ENCODE measurements around the gene KHDRBS2.

KHDRBS2 gene

DNA sequence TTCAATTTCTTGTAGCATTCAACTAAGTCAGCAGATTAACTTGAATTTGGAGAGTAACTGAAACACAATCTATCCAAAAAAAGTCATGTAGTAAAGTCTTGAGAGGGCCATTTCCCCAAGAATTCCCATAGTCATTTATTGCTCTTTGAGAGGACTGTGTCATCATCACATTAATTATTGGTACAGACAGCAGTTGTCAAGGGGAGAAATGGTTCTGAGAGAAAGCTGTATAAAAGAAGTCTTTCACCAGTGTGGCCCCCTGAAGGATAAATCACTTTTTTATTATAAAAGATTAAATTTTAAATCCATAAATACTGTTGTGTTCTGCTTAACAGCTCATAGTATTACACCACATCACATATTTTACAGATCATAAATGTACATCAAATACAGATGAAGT, 111.5 kb downstream of the KHDRBS2 start:
- DNase-seq: no peak

DNA sequence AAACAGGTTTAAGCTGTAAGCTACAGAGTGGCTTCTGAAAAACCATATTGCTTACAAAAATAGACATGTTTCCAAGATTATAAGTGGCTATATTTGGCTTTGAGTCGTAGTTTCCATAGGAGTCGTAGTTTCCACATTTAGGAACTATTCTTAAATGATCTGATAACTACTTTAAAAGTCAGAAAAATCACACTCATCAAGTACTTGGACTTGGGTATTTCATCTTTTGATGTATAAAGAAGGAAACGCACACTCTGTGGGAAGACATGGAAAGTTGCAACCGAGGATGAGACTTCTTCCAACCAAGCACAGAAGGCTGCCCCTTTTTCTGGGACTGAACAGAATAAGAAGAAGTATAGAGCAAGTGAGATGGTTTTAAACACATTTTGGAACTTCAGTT, 118.3 kb downstream of the KHDRBS2 start:
- no peak for DNase-seq

DNA sequence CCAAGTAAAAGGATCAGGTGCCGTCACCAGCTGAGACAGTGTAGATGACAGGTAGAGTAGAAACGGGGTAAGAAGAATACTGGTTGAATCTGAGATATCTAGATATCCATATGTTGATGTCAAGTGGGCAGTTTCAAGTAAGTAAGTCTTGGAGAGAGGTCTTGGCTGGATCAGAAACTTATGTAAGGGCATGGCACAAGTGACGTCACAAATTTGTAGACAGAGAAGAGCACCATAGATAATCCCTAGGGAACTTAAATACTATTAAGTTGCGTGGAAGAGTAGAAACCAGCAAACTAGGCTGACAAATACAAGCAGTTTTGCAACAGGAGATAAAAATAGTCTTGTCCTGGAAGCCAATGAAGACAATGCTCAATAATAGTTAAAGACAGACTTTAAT, 123.2 kb downstream of the KHDRBS2 start:
- DNase-seq: no peak

DNA sequence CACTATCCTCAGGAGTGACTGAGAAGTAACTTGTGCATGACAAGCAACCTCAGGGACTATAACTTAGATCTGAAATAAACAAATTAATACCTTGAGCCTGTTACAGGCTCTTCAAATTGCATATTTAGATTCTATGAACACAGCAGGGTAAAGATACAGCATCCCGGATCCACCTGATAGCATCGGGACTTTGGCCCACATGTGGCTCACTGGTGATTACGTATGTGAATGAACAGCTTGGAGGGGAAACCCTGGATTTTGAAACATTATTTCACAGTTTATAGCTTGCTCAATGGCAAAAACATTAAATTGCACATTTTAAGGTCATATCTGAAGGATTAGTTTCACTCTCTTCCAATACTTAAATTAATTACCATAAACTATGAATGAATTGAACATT, 133.2 kb downstream of the KHDRBS2 start:
- no peak for DNase-seq

DNA sequence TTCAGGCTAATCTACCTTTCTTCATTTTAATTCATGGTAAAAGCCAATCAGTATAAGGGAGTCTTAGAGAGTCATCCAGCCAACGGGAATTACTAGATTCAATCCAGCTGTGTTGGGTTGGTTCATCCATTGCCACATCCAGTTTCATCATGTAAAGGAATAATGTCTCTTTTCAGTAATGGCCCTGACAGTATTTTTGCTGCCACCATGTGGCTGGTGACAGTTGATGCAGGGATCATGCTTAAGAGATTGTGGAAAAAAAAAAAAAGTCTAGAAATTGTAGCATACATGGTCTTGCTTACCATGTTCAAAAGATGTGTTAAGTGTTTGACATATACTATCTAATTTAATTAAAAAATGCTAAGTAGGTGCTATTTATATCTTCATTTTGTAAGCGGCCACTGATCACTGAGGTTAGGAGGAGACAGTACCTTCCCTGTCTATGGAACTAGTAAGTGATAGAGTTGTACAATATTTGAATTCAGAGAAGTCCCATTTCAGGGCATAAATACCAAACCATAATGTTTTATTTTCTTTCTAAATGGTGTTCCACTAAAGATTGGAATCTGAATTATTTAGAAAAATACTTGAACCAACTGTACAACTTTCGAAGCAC, 135.9 kb downstream of the KHDRBS2 start:
- peak; percentile 57 to 69 for DNase-seq

DNA sequence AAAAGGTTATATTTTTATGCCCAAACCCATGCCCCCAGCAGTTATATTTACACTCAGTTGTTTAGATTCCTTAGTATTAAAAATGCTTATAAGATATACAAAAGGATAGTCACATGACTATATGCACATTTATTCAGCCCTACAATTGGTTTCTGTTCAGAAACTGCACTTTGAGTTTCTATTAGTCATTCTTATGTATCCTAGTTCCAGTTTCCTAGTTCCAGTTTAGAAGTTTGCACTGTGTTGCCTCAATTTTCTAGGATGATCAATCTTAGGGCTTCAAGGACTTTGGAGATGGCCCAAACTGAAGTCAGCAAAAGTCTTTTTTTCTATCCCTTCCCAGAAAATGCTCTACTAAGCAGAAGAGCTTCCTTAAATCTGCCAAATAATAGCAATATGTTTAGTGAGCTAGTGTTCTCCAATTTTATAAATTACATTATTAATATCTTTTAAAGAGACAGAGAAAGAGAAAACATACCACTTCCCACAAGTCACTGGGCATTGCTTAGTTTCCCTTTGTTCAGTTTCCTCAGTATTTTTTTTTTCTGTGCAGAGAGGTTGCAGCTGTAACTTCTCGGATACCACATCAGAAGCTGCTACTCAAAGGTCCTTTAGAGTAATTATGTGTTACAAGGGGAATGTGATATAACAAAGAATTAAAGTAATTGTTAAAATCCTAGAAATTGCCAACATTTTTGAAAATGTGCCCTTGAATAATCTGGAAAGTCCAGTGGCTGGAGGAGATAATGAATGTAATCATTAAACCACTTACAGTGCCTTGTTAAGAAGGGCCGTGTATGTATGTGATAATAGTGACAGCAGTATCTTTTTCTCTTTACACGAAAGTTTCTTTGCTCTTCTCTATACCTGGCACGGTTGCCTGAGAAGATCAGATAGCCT, 138.8 kb downstream of the KHDRBS2 start:
- no peak for DNase-seq

DNA sequence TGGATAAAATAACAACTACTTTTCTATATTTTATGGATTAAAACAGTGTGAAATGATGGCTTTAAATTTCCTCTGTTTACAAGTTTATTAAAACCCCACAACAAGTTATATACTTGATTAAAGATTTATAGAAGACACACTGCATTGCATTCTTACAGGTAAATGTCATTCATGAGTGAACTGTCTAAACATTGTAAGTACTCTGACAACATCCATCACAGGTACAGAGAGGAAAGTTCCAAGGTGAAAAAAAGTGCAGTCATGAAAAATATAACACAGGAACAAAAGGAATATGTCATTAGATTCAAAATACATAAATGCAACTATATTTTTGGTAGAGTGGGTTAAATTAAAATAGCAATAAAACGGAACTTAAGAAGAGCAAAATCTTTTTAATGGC, 156.9 kb downstream of the KHDRBS2 start:
- no peak for DNase-seq

DNA sequence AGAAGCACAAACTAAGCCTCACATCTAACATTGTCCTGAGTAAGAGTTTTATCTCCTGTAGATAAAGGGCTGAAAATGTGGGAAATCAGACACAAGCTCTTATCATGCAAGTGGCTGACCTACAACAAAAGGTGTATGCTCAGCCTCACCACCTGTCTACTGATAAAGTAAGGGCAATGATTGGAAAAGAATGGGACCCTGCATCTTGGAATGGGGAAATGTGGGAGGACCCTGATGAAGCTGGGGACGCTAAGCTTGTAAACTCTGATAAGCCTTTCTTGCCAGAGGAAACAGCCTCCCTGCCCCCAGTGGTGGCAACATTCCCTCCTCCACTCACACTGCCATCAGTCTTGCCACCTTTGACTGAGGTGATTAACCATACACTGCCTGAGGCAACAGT, 166.6 kb downstream of the KHDRBS2 start:
- DNase-seq: no peak

DNA sequence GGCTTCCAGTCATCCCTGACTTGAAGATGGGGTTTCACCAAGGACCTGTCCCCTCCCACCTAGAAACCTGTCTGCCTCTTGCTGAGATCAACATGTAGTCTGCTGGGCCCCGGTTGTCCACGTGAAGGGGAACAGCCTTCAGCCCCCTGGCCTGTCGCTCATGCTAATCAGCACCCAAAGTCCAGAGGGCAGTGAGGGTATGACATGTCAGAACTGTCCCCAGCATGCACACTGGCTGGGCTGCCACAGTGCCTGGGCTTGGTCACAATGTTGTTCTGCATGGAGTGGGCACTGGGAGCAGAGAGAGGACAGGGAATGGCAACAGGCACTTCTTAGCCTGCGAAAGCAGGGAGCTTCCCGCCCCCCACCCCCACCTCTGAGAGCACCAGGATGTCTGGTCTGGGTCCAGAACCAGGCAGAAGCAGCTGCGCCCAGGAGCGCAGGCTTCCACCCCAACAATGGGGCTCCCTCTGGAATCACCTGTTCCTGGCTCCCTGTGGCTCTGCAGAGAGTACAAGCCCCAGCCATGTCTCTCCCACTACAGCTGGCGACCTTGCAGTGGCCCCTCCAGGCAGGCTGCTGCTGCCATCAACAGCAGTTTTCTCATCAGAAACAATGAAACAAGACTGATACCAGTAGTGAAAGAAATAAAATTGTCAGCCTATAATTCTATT, 182.7 kb downstream of the KHDRBS2 start:
- no peak for DNase-seq

DNA sequence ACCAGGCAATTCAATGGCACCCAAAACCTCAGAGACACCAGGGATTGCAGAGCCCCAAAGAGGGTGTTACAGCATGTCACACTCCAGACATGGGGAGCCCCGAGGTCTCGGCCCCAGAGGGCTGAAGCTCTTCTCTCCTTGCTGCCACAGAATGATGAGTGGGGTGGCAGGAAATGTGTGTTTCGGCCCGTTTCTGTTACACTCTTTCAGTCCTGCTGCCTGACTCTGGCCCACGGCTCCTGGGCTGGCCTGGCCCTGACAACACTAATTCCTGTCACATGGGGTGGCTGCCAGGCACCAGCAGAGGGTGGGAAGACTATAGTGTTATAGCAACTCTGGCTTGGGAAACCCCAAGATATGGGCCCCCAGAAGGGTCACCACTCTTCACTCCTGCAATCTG, 183.6 kb downstream of the KHDRBS2 start:
- DNase-seq: no peak

DNA sequence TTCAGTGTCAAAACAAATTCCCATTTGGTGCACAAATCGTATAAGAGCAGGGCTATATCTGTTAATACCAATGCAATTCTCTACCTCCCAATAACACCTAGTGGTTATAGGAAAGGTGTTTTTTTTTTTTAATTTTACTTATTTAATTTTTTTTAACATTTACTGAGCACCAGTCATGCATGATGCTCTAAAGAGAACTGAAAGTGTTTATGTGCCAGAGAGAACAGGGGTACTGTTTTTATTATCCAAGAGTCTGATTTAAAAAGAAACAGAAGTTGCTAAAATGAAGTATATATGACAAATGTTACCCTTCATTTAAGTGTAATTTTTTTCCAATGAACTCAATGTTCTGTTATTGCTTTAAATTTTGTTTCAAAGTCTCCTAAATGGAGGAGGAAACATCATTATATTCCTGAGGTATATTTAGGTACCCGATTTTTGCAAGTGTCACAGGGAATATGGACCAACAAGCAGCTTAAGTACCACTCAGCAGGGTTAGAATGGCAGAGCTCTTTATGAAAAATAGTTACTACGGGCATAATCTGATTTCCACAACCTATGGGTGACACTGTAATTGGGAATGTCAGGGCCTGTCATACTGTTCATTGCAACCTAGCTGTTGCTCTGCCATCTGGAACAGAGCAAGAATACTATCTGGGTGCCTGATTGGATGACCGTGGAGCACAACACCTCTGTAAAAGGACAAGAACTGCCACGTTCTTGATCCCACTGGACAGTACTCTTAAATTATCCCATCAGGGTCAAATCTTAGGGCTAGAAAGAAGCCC, 195.4 kb downstream of the KHDRBS2 start:
- no peak for DNase-seq

DNA sequence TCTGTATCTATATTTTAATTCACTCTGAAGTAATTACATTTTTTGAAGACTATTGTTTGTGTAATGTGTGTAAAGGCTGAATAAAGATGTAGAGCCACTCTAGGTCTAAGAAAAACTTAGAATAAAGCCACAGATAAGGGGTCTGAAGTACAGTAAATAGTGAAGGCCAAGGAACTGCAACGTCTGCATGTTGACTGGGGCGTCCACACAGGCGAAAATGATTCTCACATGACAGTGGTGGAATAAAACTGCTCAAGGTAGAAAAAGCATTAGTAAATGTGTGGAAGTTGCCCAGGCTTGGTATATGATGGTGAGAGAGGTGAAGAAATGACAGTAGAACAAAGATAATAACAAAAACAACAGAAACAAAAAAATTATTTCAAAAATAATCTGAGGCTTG, 196.2 kb downstream of the KHDRBS2 start:
- DNase-seq: no peak

DNA sequence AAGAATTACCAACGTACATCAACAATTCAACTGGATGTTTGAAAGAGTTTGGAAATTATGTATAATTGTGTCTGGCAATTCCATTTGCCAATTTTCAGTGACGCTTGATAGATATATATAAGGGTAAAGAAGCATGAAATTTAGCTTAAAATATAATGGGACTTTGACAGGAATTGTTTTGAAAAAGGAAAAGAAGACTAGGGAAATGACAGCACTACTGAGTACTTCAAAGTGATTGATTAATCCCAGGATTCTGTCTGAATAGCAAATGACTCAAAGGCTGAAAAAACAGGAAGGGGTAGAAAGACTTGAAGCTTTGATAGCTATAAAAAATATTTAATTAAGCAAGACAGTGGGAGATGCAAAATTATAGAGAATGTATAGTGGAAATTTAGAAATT, 200.0 kb downstream of the KHDRBS2 start:
- DNase-seq: no peak

DNA sequence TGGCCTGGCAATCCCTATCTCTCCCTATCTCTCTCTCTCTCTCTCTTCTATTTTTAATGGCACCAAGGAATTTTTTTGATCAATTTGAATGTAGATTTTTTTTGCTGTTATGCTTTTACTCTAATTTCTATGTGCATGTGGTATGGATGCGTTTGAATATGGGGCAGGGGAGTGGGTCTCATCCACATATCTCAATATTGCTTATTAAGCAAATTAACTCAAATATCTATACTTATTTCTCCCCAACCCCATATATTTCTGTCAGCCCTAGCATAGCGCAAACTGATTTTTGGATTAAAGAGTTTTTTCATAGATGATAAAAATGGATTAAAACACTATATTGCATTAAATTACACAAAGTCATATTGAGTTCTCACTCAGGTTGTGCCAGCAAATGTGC, 210.2 kb downstream of the KHDRBS2 start:
- DNase-seq: no peak

DNA sequence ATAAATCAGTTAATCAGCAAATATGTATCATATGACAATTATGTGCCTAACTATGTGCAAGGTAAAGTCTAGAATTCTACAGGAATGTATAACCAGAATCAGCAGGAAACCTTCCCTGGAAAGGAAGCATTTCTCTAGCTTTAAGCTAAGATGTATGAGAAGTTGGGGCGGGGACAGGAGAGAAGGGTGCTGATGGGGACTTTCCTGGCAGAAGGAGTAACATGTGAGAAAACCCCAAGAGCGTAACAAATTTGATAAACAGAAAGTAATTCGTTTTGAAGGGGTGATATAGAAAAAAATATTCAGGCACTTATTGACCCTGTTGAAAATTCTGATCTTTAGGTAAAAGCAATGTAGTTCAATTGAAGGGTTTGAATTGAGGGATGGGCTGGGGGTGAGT, 226.1 kb downstream of the KHDRBS2 start:
- DNase-seq: no peak

DNA sequence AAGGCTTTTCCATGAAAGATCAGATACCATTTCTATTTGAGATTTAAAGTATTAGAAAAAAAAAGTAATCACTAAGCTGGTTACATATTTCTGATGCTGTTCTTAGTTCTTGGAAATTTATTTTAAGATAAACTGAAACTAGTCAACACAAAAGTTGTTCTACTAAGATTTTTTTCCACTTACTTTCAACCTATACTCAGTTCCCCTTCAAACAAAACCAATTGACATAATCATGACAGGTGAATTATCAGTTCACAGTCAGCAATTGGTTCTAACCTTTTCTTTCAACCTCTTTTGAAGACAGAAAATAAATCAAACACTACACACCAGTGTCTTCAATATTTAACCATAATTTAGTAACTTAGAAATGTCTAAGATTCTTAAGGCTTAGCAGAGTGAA, 228.7 kb downstream of the KHDRBS2 start:
- DNase-seq: no peak

DNA sequence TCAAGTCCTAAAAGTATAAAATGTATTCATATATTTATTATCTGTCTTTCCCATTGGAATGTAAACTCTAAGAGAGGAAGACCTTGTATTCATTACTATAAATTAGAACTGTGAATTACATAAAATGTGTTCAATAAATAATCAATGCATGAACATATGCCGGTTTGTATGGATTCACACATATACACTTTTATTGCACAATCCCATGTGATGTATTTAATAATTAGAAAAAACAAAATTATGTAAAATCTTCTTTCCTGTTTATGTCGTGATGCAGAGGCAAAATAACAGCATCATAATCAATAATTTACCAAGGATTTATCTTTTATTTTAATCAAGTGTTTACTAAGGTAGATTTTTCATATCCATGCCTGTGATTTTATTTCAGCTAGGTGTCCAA, 240.5 kb downstream of the KHDRBS2 start:
- DNase-seq: no peak

DNA sequence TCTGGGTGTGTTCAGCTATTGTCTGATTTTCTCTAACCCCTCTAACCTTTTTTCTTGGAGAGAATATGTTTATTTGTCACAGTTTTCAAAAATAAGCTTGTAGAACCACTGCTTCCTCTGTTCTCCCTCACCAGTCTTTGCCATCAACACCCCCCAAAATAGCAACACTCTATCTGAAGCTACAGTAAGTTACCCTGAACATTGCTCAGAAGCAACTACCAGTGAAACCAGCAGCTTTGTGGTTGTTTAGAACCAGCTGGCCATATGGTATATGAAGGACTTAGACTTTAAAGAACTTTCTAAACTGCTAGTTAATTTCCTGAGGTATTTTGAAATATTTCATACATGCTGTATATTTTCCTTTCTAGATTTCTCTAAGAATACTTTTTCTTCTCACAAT, 242.9 kb downstream of the KHDRBS2 start:
- no peak for DNase-seq

DNA sequence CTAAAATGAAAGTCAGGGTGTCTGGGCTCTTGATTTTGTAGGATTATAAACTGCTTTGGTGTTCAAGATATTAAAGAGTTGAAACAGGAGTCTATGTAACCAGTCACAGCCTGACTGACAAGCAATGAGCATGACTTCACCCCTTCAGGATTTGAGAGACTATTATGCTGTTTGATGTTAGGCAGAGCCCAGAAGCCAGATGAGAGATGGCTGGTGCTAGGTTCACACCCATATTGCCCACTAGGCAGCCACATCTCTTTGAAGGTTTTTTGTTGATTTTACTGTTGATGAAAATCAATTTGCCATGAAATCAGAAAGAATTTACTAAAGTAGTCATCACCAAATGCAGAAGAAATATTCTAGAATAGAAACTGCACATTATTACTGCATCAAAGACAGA, 243.6 kb downstream of the KHDRBS2 start:
- DNase-seq: no peak

DNA sequence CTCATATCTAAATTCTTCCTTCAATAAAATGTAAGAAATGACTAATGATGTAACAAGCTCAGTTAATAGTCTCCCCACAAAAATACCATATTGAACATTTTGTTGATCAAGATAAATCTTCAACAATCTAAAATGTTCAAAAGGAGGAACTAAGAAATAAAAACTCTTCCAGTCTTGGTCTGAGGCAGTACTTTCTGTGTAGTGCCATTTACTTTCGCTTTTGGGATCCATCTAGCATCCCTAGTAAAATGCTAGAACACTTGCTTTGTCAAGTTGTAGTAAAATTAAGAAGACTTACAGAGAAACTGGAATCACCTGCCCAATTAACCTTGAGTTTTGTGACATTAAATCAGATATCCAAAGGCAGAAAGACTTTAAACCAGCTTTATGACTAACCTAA, 246.4 kb downstream of the KHDRBS2 start:
- DNase-seq: no peak

DNA sequence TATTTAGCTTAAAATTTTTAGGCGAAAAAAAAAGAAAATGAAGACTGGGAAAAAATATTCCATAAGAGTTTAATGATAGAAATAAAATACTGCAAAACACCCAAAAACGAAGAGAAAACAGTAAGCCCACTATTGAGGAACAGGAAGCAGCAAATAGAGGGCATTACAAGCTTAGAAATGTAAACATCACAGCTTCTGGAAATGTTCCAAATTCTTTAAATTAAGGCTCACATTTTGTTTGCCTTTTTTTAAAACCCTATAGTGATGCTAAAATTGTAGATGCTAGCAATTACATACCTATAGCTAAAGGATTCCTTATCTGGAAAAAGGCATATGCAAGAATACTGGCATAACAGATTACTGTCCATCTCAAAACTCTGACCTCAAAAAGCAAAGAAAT, 248.6 kb downstream of the KHDRBS2 start:
- no peak for DNase-seq

DNA sequence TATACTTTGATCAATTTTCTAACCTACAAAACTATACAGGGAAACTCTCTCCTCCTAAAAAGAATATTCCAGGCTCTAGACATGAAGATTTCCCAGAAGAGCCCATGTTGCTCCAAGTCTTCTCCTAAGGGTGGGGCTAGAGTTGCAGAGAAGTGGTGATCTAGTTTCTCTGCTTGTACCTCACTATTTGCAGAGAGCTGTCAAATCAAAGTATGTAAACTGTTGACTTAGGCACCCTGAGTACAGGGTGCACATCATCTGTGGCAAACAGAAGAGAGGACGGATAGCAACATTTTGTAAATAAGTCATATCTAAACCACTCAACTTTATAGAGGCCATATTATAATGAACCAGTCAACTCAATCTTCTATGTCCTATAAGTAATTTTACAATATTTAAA, 250.1 kb downstream of the KHDRBS2 start:
- no peak for DNase-seq

DNA sequence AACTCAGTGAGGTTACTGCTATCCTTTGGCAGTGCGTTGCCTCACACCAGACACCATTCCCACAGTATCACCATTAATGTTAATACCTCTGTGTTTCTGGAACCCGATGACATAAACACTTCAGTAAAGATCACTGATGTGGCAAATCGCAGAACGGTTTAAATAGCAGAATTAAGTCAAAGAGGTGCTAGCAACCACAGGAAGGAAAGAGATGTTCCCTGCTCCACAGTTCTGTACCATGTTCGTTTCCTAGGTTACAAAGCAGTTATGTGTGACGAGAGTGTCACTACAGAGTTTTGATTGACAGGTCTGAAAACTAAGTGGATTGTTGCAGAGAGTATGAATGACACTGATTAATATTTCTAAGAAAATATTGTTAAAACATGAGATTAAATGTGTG, 272.3 kb downstream of the KHDRBS2 start:
- no peak for DNase-seq

Measured in AML-193 (cell line).